ENCODE measurements around the gene SLAMF6. TPM values are rescaled to one million over a fixed set of nuclear protein-coding genes. Genes with fewer than 3 reads are reported as not detected.
"Not testable (repeated sequence)": the region's sequence is repeated elsewhere in the genome, so short reads cannot be mapped to it uniquely, and the experiment has no call there.

SLAMF6 gene
- polyA plus RNA-seq, 1 donor (not counting 4 experiments of a cell fraction or from before 2014, with no cell fraction given) = not detected

GRCh38 chr1:160534823-160535605, 12.0 kb upstream of the SLAMF6 start:
- peaks cover 10% of the 10 kb centered on the region for H3K4me1 ChIP-seq (ENCODE audit: control insufficient read depth, extremely low read depth, insufficient read depth, low read length)
- FAIRE-seq (no peak), DNase-seq (ENCODE audit: low read depth, low spot score) (no peak)
- no peaks in the 10 kb centered on the region for H4K20me1 ChIP-seq (ENCODE audit: control insufficient read depth, extremely low read depth, insufficient read depth, low read length)
- H3K79me2 ChIP-seq (ENCODE audit: control insufficient read depth, insufficient read depth, low read length) = no peaks in the 10 kb centered on the region
- H3K27ac ChIP-seq (ENCODE audit: control insufficient read depth, insufficient read depth, low read length) = no peak overlapping the region
- no peak overlapping the region for H3K4me2 ChIP-seq (ENCODE audit: control insufficient read depth, extremely low read depth, insufficient read depth, low read depth, low read length)
- H3K4me3 ChIP-seq (ENCODE audit: control insufficient read depth in 2 of 3, extremely low read depth in 1 of 3, insufficient read depth in 2 of 3, low read depth in 1 of 3, low read length in 3 of 3) = no peak overlapping the region
- H3K9me3 ChIP-seq (ENCODE audit: control insufficient read depth, low read depth, low read length) = no peaks in the 10 kb centered on the region
- TF ChIP-seq CTCF (optimal IDR thresholded peaks at IDR 0.05 in 1 of 3, IDR thresholded peaks at IDR 0.05 in 1 of 3, conservative IDR thresholded peaks at IDR 0.05 in 1 of 3; ENCODE audit: extremely low read depth in 1 of 3, insufficient read depth in 2 of 3, low read length in 3 of 3) = no peak
- no peak for TF ChIP-seq EZH2 (IDR thresholded peaks at IDR 0.05; ENCODE audit: low read length)
- H3K27me3 ChIP-seq (ENCODE audit: control insufficient read depth, extremely low read depth, insufficient read depth, low read length) = no peaks in the 10 kb centered on the region
- no peak overlapping the region for H2AFZ ChIP-seq (ENCODE audit: control insufficient read depth, low read length)
- H3K36me3 ChIP-seq (ENCODE audit: control insufficient read depth in 2 of 2, extremely low read depth in 1 of 2, insufficient read depth in 2 of 2, low read length in 2 of 2) = no peaks in the 10 kb centered on the region
- H3K9ac ChIP-seq (ENCODE audit: control insufficient read depth, extremely low read depth, insufficient read depth, low read length) = no peak overlapping the region
- dilution Hi-C loops (cut with MboI; ENCODE audit: extremely low pct_ligation_motif_present, low sequenced_read_pairs) = no loop called here
- H3K9me1 ChIP-seq (ENCODE audit: control insufficient read depth, extremely low read depth, insufficient read depth, low read length) = no peaks in the 10 kb centered on the region

GRCh38 chr1:160532557-160532813, 9.4 kb upstream of the SLAMF6 start:
- dilution Hi-C loops (cut with MboI; ENCODE audit: extremely low pct_ligation_motif_present, low sequenced_read_pairs); H2AFZ ChIP-seq (ENCODE audit: control insufficient read depth, low read length); FAIRE-seq: not testable (repeated sequence)

GRCh38 chr1:160531809-160532556, 8.9 kb upstream of the SLAMF6 start:
- H2AFZ ChIP-seq (ENCODE audit: control insufficient read depth, low read length); H3K9me1 ChIP-seq (ENCODE audit: control insufficient read depth, extremely low read depth, insufficient read depth, low read length); H3K9me3 ChIP-seq (ENCODE audit: control insufficient read depth, low read depth, low read length); H3K4me2 ChIP-seq (ENCODE audit: control insufficient read depth, extremely low read depth, insufficient read depth, low read depth, low read length); H3K27ac ChIP-seq (ENCODE audit: control insufficient read depth, insufficient read depth, low read length); DNase-seq (ENCODE audit: low read depth, low spot score); H3K27me3 ChIP-seq (ENCODE audit: control insufficient read depth, extremely low read depth, insufficient read depth, low read length); H3K4me1 ChIP-seq (ENCODE audit: control insufficient read depth, extremely low read depth, insufficient read depth, low read length); H3K79me2 ChIP-seq (ENCODE audit: control insufficient read depth, insufficient read depth, low read length); FAIRE-seq; dilution Hi-C loops (cut with MboI; ENCODE audit: extremely low pct_ligation_motif_present, low sequenced_read_pairs); H3K9ac ChIP-seq (ENCODE audit: control insufficient read depth, extremely low read depth, insufficient read depth, low read length); H4K20me1 ChIP-seq (ENCODE audit: control insufficient read depth, extremely low read depth, insufficient read depth, low read length); H3K36me3 ChIP-seq (ENCODE audit: control insufficient read depth in 2 of 2, extremely low read depth in 1 of 2, insufficient read depth in 2 of 2, low read length in 2 of 2); H3K4me3 ChIP-seq (ENCODE audit: control insufficient read depth in 2 of 3, extremely low read depth in 1 of 3, insufficient read depth in 2 of 3, low read depth in 1 of 3, low read length in 3 of 3): not testable (repeated sequence)

More at GRCh38 chr1:160532557-160532813, 9.4 kb upstream of the SLAMF6 start:
- not testable (repeated sequence) for H3K4me2 ChIP-seq (ENCODE audit: control insufficient read depth, extremely low read depth, insufficient read depth, low read depth, low read length); H3K9ac ChIP-seq (ENCODE audit: control insufficient read depth, extremely low read depth, insufficient read depth, low read length); H3K79me2 ChIP-seq (ENCODE audit: control insufficient read depth, insufficient read depth, low read length); DNase-seq (ENCODE audit: low read depth, low spot score); H3K4me1 ChIP-seq (ENCODE audit: control insufficient read depth, extremely low read depth, insufficient read depth, low read length); H3K27me3 ChIP-seq (ENCODE audit: control insufficient read depth, extremely low read depth, insufficient read depth, low read length); H3K27ac ChIP-seq (ENCODE audit: control insufficient read depth, insufficient read depth, low read length); H3K36me3 ChIP-seq (ENCODE audit: control insufficient read depth in 2 of 2, extremely low read depth in 1 of 2, insufficient read depth in 2 of 2, low read length in 2 of 2); H3K4me3 ChIP-seq (ENCODE audit: control insufficient read depth in 2 of 3, extremely low read depth in 1 of 3, insufficient read depth in 2 of 3, low read depth in 1 of 3, low read length in 3 of 3); H3K9me3 ChIP-seq (ENCODE audit: control insufficient read depth, low read depth, low read length); H4K20me1 ChIP-seq (ENCODE audit: control insufficient read depth, extremely low read depth, insufficient read depth, low read length); H3K9me1 ChIP-seq (ENCODE audit: control insufficient read depth, extremely low read depth, insufficient read depth, low read length)

GRCh38 chr1:160529401-160529952, 6.4 kb upstream of the SLAMF6 start:
- H3K9me3 ChIP-seq (ENCODE audit: control insufficient read depth, low read depth, low read length); H3K4me2 ChIP-seq (ENCODE audit: control insufficient read depth, extremely low read depth, insufficient read depth, low read depth, low read length); FAIRE-seq; H3K27ac ChIP-seq (ENCODE audit: control insufficient read depth, insufficient read depth, low read length); H3K36me3 ChIP-seq (ENCODE audit: control insufficient read depth in 2 of 2, extremely low read depth in 1 of 2, insufficient read depth in 2 of 2, low read length in 2 of 2); H3K9me1 ChIP-seq (ENCODE audit: control insufficient read depth, extremely low read depth, insufficient read depth, low read length); H3K79me2 ChIP-seq (ENCODE audit: control insufficient read depth, insufficient read depth, low read length); DNase-seq (ENCODE audit: low read depth, low spot score); H4K20me1 ChIP-seq (ENCODE audit: control insufficient read depth, extremely low read depth, insufficient read depth, low read length); H3K27me3 ChIP-seq (ENCODE audit: control insufficient read depth, extremely low read depth, insufficient read depth, low read length); dilution Hi-C loops (cut with MboI; ENCODE audit: extremely low pct_ligation_motif_present, low sequenced_read_pairs); H2AFZ ChIP-seq (ENCODE audit: control insufficient read depth, low read length); H3K4me3 ChIP-seq (ENCODE audit: control insufficient read depth in 2 of 3, extremely low read depth in 1 of 3, insufficient read depth in 2 of 3, low read depth in 1 of 3, low read length in 3 of 3); H3K4me1 ChIP-seq (ENCODE audit: control insufficient read depth, extremely low read depth, insufficient read depth, low read length); H3K9ac ChIP-seq (ENCODE audit: control insufficient read depth, extremely low read depth, insufficient read depth, low read length): not testable (repeated sequence)

All from keratinocyte (primary cell).